Choroid plexus epithelial cell (primary cell): ENCODE results near the gene DENND2A.
"Not testable (repeated sequence)": the region's sequence is repeated elsewhere in the genome, so short reads cannot be mapped to it uniquely, and the experiment has no call there.

Experiments
- DNase-seq: peaks from one replicate; pipeline ENCODE4 v3.0.0-alpha.2; 2010; ENCODE audit warnings: low read depth
- H3K4me3 ChIP-seq: 2 replicates; pipeline ENCODE4 v1.5.1; 2011; ENCODE audit warnings: low read depth, mild to moderate bottlenecking, control low read depth, low read length, moderate library complexity
- CTCF ChIP-seq: conservative IDR thresholded peaks from 2 replicates; pipeline ENCODE4 v1.5.1; 2011; ENCODE audit warnings: low read depth, mild to moderate bottlenecking, control low read depth, inconsistent platforms, low read length, moderate library complexity

The DENND2A gene

GRCh38 chr7:140571538-140572122, 69.0 kb downstream of the DENND2A start:
- no peak overlapping the region for H3K4me3 ChIP-seq
- TF ChIP-seq CTCF: no peak
- no peak for DNase-seq

- TF ChIP-seq CTCF: no peak
- no peak for DNase-seq
- no peak overlapping the region for H3K4me3 ChIP-seq
These were observed 70.5 kb downstream of the DENND2A start for GRCh38 chr7:140570120-140570519.

- no peak for DNase-seq
- no peak overlapping the region for H3K4me3 ChIP-seq
- no peak for TF ChIP-seq CTCF
These were observed 72.4 kb downstream of the DENND2A start for GRCh38 chr7:140568021-140568813.

- peak; percentile 44 for DNase-seq
- not testable (repeated sequence) for H3K4me3 ChIP-seq
These were observed 74.4 kb downstream of the DENND2A start for GRCh38 chr7:140566186-140566585.

GRCh38 chr7:140565761-140566160, 74.9 kb downstream of the DENND2A start:
- DNase-seq, H3K4me3 ChIP-seq: not testable (repeated sequence)

- DNase-seq: no peak
- TF ChIP-seq CTCF: no peak
- no peak overlapping the region for H3K4me3 ChIP-seq
These were observed 76.0 kb downstream of the DENND2A start for GRCh38 chr7:140564643-140565042.

GRCh38 chr7:140562926-140563481, 77.6 kb downstream of the DENND2A start:
- no peak for TF ChIP-seq CTCF
- no peak overlapping the region for H3K4me3 ChIP-seq
- no peak for DNase-seq

GRCh38 chr7:140559410-140559809, 81.2 kb downstream of the DENND2A start:
- no peak overlapping the region for H3K4me3 ChIP-seq
- TF ChIP-seq CTCF: no peak

More at GRCh38 chr7:140559410-140559809, 81.2 kb downstream of the DENND2A start:
- no peak for DNase-seq
